Measurements from ENCODE around the gene METTL3. TPM values are rescaled to one million over a fixed set of nuclear protein-coding genes. Genes with fewer than 3 reads are reported as not detected.

The METTL3 gene
- total RNA-seq = 90.7 and 96.6 TPM in 2 replicates
- long read RNA-seq, transcript METTL3-201 (11 exons, 2,015 nt) = major isoform, 214 of 374 reads
- long read RNA-seq, transcript METTL3-207 (3 exons, 1,553 nt) = minor isoform, 7 of 374 reads
- long read RNA-seq, partial matches to known transcripts = 11 of 374 reads
- long read RNA-seq, other reads (novel, unspliced or antisense) = 131 of 374 reads

DNA sequence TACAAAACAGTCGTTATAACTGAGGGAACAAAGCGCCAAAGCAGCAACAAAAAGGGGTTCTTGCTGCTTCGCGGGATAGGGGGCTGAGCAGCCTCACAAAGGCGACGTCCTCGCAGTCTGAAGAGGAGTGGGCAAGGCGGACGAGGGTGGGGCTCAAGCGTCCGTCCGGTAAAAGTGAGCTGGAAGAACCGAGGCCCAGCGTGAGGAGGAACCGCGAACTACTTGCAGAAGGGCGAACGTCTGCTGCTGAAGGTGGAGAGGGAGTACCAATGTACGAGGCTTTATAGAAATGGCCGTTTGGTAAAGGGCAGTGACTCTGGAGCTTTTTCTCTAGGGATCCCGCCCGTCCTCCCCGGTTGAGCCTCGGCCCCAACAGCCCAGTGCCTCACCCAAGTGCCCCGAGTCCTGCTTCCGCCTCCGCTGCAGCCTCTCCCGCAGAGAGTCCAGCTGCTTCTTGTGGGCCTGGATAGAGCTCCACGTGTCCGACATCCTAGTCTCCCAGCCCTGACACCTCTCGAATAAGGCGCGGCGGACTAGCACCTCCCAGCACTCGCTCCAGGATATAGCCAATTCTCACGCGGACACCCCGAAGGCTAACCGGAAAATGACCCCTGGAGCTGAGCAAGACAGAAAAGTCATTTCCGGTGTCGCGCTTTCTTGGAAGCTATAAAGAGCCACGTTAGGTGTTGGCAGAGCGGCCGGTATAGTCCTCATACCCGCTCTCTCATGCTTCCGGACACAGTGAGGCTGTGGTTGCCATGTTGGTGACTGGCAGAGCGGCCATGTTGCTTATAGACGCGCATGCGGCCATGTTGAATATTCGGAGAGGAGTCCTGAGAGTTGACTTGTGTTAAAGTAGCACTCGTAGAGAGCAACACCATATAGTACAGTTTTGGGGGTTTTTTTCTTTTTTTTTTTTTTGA is at the start of gene METTL3:
Gene METTL3, minus strand, starts transcription at position 606 of the 923 bp plus-strand sequence. Its CDS starts 117 bp downstream, at position 489.
- peak within 1 kb of the TSS; percentile 97 for H3K27ac Mint-ChIP-seq (ENCODE audit: unreplicated experiment)
- DNase-seq (ENCODE audit: low read depth, low spot score) = peak; percentile 83
- peaks cover 57% of the 10 kb centered on the region for H3K4me1 Mint-ChIP-seq
- TF ChIP-seq, protein P1, sequence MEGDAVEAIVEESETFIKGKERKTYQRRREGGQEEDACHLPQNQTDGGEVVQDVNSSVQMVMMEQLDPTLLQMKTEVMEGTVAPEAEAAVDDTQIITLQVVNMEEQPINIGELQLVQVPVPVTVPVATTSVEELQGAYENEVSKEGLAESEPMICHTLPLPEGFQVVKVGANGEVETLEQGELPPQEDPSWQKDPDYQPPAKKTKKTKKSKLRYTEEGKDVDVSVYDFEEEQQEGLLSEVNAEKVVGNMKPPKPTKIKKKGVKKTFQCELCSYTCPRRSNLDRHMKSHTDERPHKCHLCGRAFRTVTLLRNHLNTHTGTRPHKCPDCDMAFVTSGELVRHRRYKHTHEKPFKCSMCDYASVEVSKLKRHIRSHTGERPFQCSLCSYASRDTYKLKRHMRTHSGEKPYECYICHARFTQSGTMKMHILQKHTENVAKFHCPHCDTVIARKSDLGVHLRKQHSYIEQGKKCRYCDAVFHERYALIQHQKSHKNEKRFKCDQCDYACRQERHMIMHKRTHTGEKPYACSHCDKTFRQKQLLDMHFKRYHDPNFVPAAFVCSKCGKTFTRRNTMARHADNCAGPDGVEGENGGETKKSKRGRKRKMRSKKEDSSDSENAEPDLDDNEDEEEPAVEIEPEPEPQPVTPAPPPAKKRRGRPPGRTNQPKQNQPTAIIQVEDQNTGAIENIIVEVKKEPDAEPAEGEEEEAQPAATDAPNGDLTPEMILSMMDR (conservative IDR thresholded peaks at IDR 0.05) = no peak
- H3K9me3 Mint-ChIP-seq = peaks cover 3% of the 10 kb centered on the region
- peaks cover 12% of the 10 kb centered on the region for H3K36me3 Mint-ChIP-seq (ENCODE audit: low read depth)
- H3K27me3 Mint-ChIP-seq (ENCODE audit: low read depth) = no peaks in the 10 kb centered on the region
- H3K4me3 Mint-ChIP-seq = peak within 1 kb of the TSS; percentile 99

DNA sequence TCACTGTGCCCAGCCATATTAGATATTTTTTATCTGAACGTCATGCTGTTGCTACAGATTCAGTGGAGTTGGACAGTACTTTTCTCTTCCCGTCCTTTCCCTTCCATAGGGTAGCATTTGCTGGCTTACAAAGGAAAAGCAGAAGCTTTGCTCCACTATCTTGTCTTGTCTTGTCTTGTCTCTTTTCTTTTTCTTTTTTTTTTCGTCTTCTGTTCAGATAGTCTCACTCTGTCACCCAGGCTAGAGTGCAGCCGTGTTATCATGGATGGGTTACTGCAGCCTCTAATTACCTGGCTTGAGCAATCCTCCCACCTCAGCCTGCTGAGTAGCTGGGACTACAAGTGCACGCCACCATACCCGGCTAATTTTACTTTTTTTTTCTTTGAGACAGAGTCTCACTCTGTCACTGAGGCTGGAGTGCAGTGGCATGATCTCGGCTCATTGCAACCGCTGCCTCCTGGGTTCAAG is 47.6 kb upstream of the METTL3 start:
- peaks cover 2% of the 10 kb centered on the region for H3K27me3 Mint-ChIP-seq (ENCODE audit: low read depth)
- H3K9me3 Mint-ChIP-seq = no peaks in the 10 kb centered on the region
- peak overlapping the region; percentile 44 for H3K27ac Mint-ChIP-seq (ENCODE audit: unreplicated experiment)
- no peak overlapping the region for H3K4me3 Mint-ChIP-seq
- peaks cover 17% of the 10 kb centered on the region for H3K4me1 Mint-ChIP-seq
- TF ChIP-seq, protein P1 (conservative IDR thresholded peaks at IDR 0.05) = no peak
- H3K36me3 Mint-ChIP-seq (ENCODE audit: low read depth) = no peaks in the 10 kb centered on the region
- DNase-seq (ENCODE audit: low read depth, low spot score) = no peak

GRCh38 chr14:21557084-21557901 is 46.2 kb upstream of the METTL3 start:
- Mint-ChIP-seq H3K27ac (ENCODE audit: unreplicated experiment) (peak overlapping the region; percentile 95), H3K27me3 (ENCODE audit: low read depth) (peaks cover 2% of the 10 kb centered on the region), H3K4me1 (peaks cover 17% of the 10 kb centered on the region)

GRCh38 chr14:21556378-21557083 is 45.4 kb upstream of the METTL3 start:
- TF ChIP-seq, protein P1 (conservative IDR thresholded peaks at IDR 0.05) = no peak
- no peaks in the 10 kb centered on the region for H3K9me3 Mint-ChIP-seq
- H3K27me3 Mint-ChIP-seq (ENCODE audit: low read depth) = no peaks in the 10 kb centered on the region
- no peak overlapping the region for H3K4me3 Mint-ChIP-seq
- H3K27ac Mint-ChIP-seq (ENCODE audit: unreplicated experiment) = no peak overlapping the region
- H3K4me1 Mint-ChIP-seq = peaks cover 17% of the 10 kb centered on the region
- H3K36me3 Mint-ChIP-seq (ENCODE audit: low read depth) = no peaks in the 10 kb centered on the region
- DNase-seq (ENCODE audit: low read depth, low spot score) = no peak

More at GRCh38 chr14:21557084-21557901, 46.2 kb upstream of the METTL3 start:
- Mint-ChIP-seq H3K9me3 (no peaks in the 10 kb centered on the region), H3K36me3 (ENCODE audit: low read depth) (no peaks in the 10 kb centered on the region), H3K4me3 (peak overlapping the region; percentile 38)
- DNase-seq (ENCODE audit: low read depth, low spot score) = peak; percentile 87
- TF ChIP-seq, protein P1 (conservative IDR thresholded peaks at IDR 0.05) = peak; percentile 86
